Thyroid gland (tissue), 4 donors: Measurements from ENCODE around the gene SPATA31D3.

Experiments used
- POLR2A ChIP-seq, 2 donors: fragments of 450-650 bp; IDR thresholded peaks; one replicate each; pipeline ENCODE4 v1.6.1; 2017; ENCODE audit warnings: antibody characterized with exemption in 2 of 2, mild to moderate bottlenecking in 2 of 2, moderate library complexity in 1 of 2
- TF ChIP-seq, protein P1 (sequence below), 6 experiments: fragments of 200-600 bp in 3 of 6; fragments of 450-650 bp in 3 of 6; sonication (generic) in 3 of 6; IDR thresholded peaks; one replicate each; pipeline ENCODE4 v1.5.1; 2016 to 2019; ENCODE audit warnings: antibody characterized with exemption in 6 of 6, mild to moderate bottlenecking in 2 of 6, inconsistent platforms in 1 of 6, moderate library complexity in 1 of 6

DNA sequence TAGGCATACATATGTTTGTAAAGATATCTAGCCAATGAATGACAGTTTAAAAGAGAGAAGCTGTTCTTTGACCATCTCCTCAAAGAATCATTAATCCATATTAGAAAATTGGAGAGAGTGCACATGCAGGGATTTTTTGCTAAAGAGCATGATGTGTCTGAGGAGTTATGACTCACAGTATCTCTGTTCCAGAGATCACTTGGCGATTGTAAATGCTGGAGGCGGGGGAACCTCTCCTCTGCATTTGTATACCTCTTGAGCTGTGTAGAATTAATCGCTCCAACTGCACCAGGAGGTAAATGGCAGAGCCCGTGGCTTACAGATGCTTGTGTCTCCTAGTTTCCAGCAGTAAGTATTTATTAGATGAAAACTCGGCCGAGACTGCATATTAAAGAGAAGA is 41.6 kb downstream of the SPATA31D3 start:
- TF ChIP-seq, protein P1, sequence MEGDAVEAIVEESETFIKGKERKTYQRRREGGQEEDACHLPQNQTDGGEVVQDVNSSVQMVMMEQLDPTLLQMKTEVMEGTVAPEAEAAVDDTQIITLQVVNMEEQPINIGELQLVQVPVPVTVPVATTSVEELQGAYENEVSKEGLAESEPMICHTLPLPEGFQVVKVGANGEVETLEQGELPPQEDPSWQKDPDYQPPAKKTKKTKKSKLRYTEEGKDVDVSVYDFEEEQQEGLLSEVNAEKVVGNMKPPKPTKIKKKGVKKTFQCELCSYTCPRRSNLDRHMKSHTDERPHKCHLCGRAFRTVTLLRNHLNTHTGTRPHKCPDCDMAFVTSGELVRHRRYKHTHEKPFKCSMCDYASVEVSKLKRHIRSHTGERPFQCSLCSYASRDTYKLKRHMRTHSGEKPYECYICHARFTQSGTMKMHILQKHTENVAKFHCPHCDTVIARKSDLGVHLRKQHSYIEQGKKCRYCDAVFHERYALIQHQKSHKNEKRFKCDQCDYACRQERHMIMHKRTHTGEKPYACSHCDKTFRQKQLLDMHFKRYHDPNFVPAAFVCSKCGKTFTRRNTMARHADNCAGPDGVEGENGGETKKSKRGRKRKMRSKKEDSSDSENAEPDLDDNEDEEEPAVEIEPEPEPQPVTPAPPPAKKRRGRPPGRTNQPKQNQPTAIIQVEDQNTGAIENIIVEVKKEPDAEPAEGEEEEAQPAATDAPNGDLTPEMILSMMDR (IDR thresholded peaks at IDR 0.05), result no peak
- TF ChIP-seq POLR2A (IDR thresholded peaks at IDR 0.05), result no peak
